Forelimb muscle (tissue), 1 donor: ENCODE results near the gene SHMT2. TPM values are rescaled to one million over a fixed set of nuclear protein-coding genes. Genes with fewer than 3 reads are reported as not detected.

Experiments
- DNase-seq: peaks from one replicate; pipeline ENCODE4 v3.0.0-alpha.2; 2013; ENCODE audit warnings: low read depth
- polyA plus RNA-seq: library from polyadenylated mRNA; unstranded; fragments of 120-200 nt; gene quantifications from one replicate; pipeline ENCODE4 v1.2.1, GENCODE V29; 2013; ENCODE audit not compliant: insufficient read length

Gene SHMT2
- polyA plus RNA-seq, 1 donor = 64.4 TPM

DNA sequence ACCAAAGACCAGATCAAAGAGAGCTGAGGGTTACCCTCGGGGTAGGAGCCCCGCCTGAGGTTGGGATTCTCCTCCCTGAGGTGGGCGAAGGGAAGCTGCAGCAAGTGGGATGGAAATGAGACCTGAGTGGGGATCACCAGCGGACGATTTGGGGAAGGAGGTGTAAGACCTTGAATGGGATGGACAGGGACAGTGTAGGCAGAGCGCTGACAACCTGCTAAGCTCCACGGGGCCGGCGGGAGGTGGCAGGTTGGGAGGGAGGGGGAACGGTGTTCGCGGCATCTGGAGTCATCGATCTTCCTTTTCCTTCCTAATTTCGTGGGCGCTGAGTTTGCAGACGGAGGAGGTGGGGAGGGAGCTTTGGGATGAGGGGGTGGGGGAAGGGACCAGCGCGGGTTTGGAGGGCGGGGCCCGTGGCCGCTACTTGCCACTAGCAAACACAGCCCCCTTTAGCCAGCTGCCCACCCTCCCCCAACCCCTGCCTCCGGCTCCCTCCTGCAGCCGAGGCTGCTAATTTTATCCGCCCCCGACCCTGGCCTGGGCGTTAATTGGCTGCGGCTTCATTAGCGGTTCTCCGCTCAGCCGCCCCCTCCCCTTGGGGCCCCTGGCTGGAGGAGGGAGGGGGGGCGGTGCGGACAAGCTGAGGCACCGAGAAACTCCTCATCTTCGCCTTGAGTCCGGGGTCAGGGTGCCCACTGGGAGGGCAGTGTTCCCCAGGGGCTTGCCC is 2.8 kb upstream of the SHMT2 start:
- no peak for DNase-seq

DNA sequence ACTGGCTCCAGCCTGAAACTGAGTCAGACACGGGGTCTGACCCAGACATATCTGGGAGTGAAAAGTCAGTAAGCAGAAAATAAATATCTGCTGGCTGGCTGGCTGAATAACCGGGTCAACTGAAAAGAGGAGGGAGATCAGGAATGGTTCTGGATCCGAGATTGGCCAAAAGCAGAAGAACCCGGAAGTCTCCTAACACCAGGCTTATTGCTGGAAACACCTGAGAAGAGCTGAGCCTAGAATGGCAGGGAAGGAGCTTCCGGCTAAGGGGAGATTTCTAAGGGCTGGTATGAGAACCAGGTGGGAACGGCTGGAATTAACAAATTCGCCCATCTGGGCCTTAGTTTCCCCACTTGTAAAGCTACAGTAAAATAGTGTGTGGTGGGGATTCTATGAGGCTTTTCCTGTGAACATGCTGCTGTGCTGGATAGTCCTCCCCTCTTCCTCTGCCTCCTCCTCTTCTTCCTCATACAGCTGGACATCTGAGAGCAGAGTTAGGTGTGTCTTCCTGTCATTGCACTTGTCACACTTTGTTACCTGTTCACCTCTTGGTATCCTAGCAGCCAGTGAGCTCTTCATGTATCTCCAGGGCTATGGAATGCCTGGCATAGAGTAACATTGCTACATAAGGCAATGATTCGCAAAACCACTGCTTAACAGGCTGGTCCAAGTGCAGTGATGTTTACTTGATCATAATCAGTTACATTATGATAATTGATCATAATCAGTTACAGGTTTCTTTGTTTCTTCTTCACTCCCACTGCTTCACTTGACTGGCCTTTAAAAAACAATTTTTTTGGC is 2.0 kb upstream of the SHMT2 start:
- DNase-seq = no peak

DNA sequence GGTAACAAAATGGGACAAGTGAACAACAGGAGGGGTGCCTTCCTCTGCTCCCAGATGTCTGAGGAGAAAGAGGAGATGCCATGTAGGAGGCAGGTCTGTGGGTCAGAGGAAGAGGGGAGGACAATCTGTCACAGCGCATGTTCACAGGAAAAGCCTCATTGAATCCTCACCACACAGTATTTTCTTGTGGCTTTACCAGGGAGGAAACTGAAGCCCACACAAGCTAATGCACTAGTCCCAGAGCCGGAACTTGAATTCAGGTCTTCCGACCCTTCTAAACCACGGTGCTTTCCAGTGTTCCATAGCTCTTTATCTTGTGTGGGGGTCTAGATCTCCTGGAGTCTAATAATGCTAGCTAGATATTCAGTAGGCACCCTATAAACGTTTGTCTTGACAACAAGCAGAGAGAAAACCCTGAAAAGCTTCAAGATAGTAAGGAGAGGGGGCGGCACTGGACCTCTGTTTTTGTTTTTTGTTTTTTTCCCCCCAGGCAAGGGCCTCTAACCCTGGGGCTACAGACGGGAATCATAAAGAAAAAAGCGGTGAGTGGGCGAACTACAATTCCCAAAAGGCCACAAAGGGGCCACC is 371 bp upstream of the SHMT2 start:
- no peak for DNase-seq

DNA sequence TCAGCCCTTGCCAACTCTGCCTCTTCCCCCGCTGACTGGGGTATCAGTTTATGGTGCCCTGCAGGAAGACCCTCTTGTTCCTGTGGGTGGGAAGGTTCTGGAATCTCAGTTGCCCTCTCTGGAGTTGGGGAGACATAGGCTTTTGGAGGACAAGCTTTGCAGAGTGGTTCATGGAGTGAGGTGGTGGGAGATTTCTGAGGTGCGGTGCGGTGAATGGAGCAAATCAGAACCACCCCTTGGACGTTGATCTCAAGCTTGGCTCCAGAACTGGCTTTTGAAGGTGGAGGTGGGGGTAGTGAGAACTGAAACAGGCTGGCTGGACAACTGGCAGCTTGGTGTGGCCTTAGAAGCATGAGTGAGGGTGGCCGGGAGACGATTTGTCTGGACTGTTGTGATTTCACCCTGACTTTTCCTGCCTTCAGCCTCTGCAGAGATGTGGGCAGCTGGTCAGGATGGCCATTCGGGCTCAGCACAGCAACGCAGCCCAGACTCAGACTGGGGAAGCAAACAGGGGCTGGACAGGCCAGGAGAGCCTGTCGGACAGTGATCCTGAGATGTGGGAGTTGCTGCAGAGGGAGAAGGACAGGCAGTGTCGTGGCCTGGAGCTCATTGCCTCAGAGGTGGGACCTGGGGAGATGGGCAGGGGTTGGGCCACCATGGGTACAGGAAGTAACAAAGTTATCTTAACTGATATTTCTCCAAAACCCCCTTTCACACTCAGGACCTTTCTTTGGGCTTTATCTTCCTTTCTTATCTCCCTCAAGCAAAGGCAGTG is 1.1 kb downstream of the SHMT2 start:
- no peak for DNase-seq

DNA sequence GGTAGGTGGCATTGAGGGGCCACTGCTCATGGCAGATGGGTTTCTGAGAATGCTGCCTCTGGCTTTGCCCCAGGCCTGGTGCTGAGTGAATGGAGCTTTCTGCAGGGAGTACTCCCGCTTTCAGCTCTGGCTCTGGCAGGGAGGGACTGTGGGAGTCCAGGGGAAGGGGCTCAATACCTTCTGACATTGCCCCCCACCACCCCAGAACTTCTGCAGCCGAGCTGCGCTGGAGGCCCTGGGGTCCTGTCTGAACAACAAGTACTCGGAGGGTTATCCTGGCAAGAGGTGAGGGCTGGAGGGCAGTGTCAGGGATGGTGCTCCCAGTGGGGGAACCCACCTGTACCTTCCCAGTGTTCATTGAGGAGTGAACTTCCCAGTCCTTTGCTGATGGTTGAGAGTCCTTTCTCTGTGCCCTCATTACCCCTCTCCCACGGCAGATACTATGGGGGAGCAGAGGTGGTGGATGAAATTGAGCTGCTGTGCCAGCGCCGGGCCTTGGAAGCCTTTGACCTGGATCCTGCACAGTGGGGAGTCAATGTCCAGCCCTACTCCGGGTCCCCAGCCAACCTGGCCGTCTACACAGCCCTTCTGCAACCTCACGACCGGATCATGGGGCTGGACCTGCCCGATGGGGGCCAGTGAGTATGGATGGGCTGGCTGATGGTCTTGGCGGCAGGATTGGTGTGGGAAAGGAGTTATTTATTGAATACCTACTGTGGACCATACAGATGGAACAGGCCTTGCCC is 1.9 kb downstream of the SHMT2 start:
- no peak for DNase-seq

DNA sequence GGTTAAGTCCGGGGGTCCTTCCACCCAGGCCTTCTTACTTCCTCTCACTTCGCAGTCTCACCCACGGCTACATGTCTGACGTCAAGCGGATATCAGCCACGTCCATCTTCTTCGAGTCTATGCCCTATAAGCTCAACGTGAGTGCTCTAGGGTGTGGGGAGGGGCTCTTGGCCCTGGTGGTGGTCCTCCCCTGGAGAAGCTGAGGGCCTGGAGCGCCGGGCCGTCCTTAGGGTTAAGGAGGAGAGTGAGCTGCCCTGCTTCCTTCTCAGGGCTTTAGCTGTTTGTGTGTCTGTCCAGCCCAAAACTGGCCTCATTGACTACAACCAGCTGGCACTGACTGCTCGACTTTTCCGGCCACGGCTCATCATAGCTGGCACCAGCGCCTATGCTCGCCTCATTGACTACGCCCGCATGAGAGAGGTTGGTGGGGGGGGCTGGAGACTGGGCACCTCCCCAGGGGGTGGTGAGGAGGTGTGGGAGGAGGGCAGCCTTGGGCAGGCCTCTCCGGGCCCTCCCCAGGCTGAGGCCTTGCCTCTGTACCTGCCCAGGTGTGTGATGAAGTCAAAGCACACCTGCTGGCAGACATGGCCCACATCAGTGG is 2.7 kb downstream of the SHMT2 start:
- no peak for DNase-seq

DNA sequence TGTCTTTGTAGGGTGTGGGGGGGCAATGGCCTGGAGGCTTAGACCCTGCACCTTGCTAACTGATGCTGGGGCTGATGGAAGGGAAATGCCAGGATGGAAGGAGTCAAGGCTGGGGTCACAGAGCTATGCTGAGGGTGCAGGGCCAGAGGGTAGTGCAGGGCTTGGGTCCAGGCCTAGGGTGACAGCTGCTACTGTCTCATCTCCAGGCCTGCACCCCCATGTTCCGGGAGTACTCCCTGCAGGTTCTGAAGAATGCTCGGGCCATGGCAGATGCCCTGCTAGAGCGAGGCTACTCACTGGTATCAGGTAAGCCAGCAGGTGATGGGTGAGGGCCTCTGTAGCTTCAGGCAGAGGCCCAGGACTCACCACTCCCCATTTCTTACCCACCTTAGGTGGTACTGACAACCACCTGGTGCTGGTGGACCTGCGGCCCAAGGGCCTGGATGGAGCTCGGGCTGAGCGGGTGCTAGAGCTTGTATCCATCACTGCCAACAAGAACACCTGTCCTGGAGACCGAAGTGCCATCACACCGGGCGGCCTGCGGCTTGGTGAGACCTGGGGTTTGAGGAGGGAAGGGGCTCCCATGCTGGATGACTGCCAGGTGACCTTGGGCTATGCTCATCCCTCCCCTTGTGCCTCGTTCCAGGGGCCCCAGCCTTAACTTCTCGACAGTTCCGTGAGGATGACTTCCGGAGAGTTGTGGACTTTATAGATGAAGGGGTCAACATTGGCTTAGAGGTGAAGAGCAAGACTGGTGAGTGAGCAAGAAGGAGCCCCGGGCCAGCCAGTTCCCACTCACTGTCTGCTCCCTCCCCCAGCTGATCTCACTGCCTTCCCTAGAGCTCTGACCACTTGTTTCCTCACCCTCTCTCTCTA is 4.1 kb downstream of the SHMT2 start:
- no peak for DNase-seq

DNA sequence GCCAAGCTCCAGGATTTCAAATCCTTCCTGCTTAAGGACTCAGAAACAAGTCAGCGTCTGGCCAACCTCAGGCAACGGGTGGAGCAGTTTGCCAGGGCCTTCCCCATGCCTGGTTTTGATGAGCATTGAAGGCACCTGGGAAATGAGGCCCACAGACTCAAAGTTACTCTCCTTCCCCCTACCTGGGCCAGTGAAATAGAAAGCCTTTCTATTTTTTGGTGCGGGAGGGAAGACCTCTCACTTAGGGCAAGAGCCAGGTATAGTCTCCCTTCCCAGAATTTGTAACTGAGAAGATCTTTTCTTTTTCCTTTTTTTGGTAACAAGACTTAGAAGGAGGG is 4.7 kb downstream of the SHMT2 start:
- no peak for DNase-seq

DNA sequence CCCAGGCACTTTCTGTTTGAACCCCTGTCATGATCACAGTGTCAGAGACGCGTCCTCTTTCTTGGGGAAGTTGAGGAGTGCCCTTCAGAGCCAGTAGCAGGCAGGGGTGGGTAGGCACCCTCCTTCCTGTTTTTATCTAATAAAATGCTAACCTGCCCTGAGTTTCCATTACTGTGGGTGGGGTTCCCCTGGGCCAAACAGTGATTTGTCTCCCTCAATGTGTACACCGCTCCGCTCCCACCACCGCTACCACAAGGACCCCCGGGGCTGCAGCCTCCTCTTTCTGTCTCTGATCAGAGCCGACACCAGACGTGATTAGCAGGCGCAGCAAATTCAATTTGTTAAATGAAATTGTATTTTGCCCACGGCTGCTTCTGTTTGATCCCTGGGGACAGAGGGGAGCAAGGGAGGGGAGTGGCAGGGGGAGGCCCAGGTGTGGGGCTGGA is 5.1 kb downstream of the SHMT2 start:
- DNase-seq = no peak

DNA sequence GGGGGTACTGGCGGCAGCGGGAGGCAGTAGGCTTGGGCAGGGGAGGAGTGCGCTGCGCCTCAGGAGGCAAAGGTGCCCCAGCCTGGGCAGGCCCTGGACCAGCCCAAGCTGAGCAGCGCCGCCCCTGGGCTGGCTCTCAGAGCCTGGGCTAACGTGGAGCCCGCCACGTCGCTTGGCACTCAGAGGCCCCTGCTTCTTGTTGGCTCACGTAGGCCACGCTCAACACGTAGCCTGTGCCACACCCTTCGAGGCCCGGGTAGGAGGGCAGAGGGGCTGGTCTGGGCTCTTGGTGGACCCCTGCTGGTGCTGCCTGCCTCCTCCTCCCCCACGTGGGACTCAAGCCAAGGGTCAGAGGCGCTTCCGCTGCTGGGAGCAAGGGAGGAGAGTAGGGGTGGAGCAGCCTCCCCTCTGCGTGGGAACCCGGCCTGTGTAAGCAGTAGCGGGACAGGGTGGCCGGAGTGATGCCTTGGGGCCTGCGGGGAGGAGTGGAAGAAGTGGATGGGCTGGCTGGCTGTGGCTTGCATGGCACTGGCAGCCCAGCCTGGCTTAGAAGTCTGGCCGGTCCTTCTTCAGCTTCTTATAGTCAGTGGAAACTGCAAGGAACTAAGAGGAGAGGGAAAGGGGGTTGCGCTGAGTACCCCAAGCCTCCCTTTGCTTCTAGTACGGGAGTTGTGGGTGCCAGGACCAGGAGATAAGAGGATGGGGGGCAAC is 5.7 kb downstream of the SHMT2 start:
- no peak for DNase-seq

DNA sequence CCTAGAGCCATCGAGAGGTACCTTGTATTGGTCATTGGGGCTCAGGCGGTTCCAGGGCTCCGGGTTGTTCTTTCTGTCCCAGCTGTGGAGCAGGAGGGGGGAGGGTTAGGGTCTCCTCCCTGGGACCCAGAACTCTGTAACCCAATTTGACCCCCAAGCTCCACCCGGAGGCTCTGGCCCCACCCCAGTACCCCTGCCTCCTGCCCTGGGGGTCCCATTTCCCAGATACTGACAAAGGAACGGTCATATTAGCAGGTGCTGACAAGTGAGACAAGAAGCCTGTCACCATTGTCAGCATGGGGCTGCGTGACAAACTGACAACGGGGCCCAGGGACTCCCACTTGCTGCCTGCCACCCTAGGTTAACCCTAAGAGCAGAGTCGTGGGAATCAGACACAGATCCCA is 6.2 kb downstream of the SHMT2 start:
- DNase-seq = no peak

DNA sequence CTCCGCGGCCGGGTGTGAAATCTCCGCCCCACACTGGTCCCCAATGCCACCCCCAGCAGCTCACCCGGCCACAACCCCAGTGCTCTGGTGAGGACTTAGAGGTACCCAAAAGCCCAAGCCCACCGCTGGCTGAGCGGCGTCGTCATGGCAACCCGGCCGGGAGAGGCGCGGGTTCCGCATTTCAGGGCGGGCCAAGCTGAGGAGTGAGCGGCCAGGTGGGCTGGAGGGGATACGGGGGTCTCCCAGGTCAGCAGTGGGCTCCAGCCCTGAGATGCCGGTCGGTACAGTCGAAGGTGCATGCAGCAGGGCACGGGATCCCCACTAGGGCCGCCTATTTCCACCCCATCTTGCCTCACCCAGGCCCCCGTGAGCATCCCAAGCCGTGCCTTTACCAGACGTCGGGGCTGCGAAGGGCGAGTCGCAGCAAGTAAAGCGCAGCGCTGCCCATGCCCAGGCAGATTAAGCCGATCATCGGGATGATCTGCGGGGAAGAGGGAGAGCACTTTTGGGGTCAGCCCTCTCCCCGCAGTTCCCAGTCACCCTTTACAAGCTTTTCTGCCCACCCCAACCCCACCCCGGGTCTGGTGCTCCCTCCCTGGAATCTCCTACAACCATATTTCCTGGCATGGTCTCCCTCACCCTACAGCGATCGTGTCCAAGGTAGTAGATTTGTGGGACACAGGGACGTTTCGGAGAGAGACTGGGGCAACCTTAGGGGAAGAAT is 6.9 kb downstream of the SHMT2 start:
- DNase-seq = no peak

DNA sequence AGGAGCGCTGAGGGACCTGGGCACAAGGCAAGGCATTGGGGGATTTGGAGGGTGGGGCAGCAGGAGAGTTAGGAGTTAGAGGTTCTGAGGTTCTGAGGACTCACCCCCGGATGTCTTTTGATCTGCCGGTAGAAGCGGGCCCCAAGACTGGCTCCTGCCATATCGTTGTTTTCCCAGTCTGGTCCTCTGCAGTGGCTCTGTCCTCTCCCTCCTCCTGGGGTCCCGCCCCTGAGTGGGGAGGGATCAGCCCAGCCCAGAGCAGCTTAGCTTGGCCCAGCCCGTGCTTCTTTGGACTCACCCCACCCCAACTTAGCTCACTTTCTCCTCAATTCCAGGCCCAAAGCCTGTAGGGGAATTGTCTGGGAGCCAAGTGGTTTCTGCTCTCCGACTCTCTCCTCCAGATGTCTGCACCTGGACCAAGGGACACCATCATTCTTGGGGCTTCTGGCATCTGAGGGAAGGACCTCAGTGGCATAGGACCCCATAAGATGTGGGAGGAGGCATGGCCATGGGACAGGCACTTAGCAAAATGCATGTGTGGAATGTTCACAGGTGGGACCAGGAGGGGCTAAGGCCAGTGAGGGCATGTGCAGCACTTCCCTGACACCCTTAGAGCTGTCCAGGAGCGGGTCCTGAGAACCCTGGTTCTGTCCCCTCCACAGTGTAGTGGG is 7.5 kb downstream of the SHMT2 start:
- DNase-seq = no peak

DNA sequence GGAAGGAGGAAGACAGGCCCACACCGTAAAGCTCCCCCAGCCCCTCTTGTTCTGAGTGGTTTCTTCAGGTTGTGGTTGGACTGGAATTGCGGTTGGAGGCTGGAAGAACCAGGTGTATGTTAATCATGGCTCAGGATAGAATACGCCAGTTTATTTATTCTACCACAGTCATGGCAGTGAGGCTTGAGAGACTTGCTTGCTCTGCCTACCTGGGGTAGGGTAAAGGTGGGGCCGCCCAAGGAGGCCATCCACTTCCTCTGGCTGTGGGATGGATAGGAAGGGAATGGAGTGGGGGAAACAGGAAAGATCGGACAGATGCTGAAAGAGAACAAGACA is 8.1 kb downstream of the SHMT2 start:
- no peak for DNase-seq

DNA sequence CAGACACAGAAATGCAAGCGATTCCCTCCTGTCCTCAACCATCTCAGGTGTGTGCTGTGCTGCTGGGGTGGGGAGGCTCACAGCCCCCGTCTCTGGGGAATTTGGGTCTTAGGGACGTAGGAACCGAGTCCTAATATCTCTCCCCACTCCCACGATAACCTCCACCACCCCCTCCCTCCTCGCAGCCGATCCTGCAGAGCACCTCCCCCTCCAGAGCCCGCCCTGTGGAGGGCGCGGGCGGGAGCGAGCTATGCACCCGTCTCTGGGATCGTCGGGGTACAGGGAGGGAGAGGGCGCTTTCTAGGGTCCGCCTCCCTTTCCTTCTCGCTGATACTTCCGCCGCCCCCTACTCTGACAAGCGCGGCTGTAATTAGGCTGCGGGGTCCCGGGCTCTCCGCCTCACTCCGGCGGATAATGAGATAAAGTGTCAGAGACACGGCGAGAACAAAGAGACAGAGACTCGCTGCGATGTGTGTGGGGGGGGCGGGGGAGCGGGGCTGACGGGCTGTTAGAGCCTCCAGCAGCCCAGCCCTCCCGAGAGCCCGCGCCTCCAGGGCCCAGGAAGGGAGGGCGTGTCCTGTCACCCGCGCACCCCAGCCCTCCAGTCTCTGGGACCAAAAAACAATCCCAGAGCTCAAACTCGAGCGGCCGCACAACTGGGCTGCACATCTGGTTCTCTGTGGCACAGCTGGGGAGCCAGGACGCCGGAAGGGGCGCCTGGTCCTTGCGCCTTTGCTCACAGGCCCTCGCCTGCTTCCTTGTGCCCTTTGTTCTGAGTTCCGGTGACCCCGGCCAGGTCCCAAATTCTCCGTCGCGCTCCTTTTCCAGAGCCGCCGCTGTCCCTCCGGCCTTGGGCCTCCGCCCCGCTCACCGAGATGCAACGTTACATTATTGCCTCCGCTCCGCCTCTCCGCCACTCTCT is 8.7 kb downstream of the SHMT2 start:
- DNase-seq = no peak

DNA sequence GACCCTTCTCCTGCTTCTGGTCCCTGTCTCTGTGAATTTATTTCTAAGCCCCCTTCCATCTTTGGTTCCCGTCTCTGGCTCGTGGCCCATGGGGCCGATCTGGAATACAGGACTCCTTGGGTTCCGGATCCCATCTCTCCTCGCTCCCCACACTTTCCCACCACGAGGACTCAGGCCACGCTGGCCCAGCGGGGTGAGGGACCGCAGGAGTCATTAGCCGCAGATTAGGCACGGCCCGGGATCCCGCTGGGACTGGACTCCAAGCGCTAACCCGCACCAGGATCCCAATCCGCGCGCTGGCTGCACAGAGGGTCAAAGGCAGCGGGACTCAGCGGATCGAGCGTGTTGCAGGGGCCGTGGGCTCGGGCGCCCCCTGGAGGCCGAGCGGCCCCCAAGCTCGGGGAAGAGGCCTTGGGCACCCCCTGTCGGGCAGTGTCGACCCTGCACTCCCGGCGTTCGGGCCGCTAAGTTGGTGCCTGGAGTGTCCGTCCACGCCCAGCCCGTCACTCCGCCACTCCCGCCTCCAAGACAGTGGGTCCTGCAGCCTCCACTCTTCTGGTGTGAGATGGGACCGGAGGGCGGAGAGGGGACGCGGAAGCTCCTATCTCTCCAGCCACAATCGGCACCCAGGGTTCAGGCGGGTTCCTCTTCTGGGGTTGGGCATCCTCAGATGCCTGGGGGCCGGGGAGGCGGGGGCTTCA is 9.5 kb downstream of the SHMT2 start:
- no peak for DNase-seq
